IMR-90 (cell line): ENCODE data around the gene PILRB. TPM values are rescaled to one million over a fixed set of nuclear protein-coding genes. Genes with fewer than 3 reads are reported as not detected.
"Not testable (repeated sequence)": the region's sequence is repeated elsewhere in the genome, so short reads cannot be mapped to it uniquely, and the experiment has no call there.

Source experiments
- ATAC-seq: fragments of 200-7000 bp; cut with Tn5 transposase; 2 replicates; pipeline ENCODE4 v1.9.1; 2020; ENCODE audit warnings: low read depth, mild to moderate bottlenecking, moderate library complexity
- BruUV-seq: library from RNA; stranded (reverse); fragments of 400-500 nt; replicated peaks from 2 replicates; lab custom pipeline; 2021; lab: Mats Ljungman, UMichigan
- CTCF ChIA-PET: fragments of 300-600 bp; formaldehyde crosslinking; extraction: SDS; loops from one replicate; lab custom pipeline; 2021; ENCODE audit warnings: antibody characterized with exemption; lab: Yijun Ruan, JAX
- POLR2A ChIA-PET: fragments of 300-600 bp; sonication (Branson Sonifier 250); formaldehyde crosslinking; loops from one replicate; lab custom pipeline; 2022; ENCODE audit warnings: antibody characterized with exemption; ENCODE audit not compliant: unreplicated experiment; lab: Charles Lee
- DNase-seq: peaks from one replicate; pipeline ENCODE4 v3.0.0; 2013
- H2AFZ ChIP-seq: replicated peaks from 2 replicates; pipeline ENCODE3; 2013; ENCODE audit warnings: low read length, mild to moderate bottlenecking; ENCODE audit not compliant: poor library complexity
- H2AK5ac ChIP-seq: 2 replicates; pipeline ENCODE4 v1.6.1; 2013; ENCODE audit warnings: low read depth, low read length, inconsistent platforms
- H2AK9ac ChIP-seq: replicated peaks from 2 replicates; pipeline ENCODE3; 2013; ENCODE audit warnings: mild to moderate bottlenecking, low read depth, low read length, moderate library complexity; ENCODE audit not compliant: poor library complexity
- H2BK120ac ChIP-seq: 2 replicates; pipeline ENCODE4 v1.6.1; 2013; ENCODE audit warnings: low read depth, low read length, inconsistent platforms
- H2BK15ac ChIP-seq: 3 replicates; pipeline ENCODE4 v1.6.1; 2013; ENCODE audit warnings: low read depth, low read length, inconsistent platforms
- H2BK20ac ChIP-seq: 2 replicates; pipeline ENCODE4 v1.6.1; 2013; ENCODE audit warnings: low read depth, mild to moderate bottlenecking, inconsistent platforms, low read length, moderate library complexity
- H2BK5ac ChIP-seq: 2 replicates; pipeline ENCODE4 v1.6.1; 2013; ENCODE audit warnings: mild to moderate bottlenecking, low read depth, low read length, inconsistent platforms; ENCODE audit not compliant: poor library complexity, severe bottlenecking
- H3K14ac ChIP-seq: replicated peaks from 2 replicates; pipeline ENCODE4 v1.6.1; 2013; ENCODE audit warnings: low read depth, low read length, inconsistent platforms
- H3K18ac ChIP-seq: 2 replicates; pipeline ENCODE4 v1.6.1; 2013; ENCODE audit warnings: low read depth, low read length, control low read depth
- H3K23ac ChIP-seq: 2 replicates; pipeline ENCODE4 v1.6.1; 2013; ENCODE audit warnings: low read depth, low read length, inconsistent platforms
- H3K27ac ChIP-seq: 2 replicates; pipeline ENCODE4 v1.5.1; 2013; ENCODE audit warnings: mild to moderate bottlenecking, control low read depth, low read length; ENCODE audit not compliant: insufficient read depth
- H3K27me3 ChIP-seq: 2 replicates; pipeline ENCODE4 v1.6.1; 2013; ENCODE audit warnings: low read length; ENCODE audit not compliant: control insufficient read depth, insufficient read depth
- H3K36me3 ChIP-seq: 2 replicates; pipeline ENCODE4 v1.6.1; 2013; ENCODE audit warnings: low read length, mixed read lengths; ENCODE audit not compliant: control insufficient read depth, insufficient read depth
- H3K4ac ChIP-seq: 2 replicates; pipeline ENCODE4 v1.6.1; 2013; ENCODE audit warnings: low read depth, low read length, inconsistent platforms
- H3K4me1 ChIP-seq: 2 replicates; pipeline ENCODE4 v1.6.1; 2013; ENCODE audit warnings: low read length, mixed read lengths; ENCODE audit not compliant: control insufficient read depth, insufficient read depth
- H3K4me2 ChIP-seq: 2 replicates; pipeline ENCODE4 v1.6.1; 2013; ENCODE audit warnings: low read depth, mild to moderate bottlenecking, control low read depth, low read length, moderate library complexity
- H3K4me3 ChIP-seq: 2 replicates; pipeline ENCODE4 v1.5.1; 2013; ENCODE audit warnings: low read depth, mild to moderate bottlenecking, control low read depth, low read length, moderate library complexity; ENCODE audit not compliant: insufficient read depth
- H3K56ac ChIP-seq: 2 replicates; pipeline ENCODE4 v1.6.1; 2013; ENCODE audit warnings: low read length, inconsistent platforms; ENCODE audit not compliant: insufficient read depth; ENCODE audit errors: extremely low read depth
- H3K79me1 ChIP-seq, 2 experiments: 2 replicates each; pipeline ENCODE4 v1.6.1; 2013; ENCODE audit warnings: low read length in 2 of 2, inconsistent platforms in 1 of 2, low read depth in 1 of 2
- H3K9ac ChIP-seq: 2 replicates; pipeline ENCODE4 v1.6.1; 2013; ENCODE audit warnings: low read depth, low read length, control low read depth
- H3K9me1 ChIP-seq: 2 replicates; pipeline ENCODE4 v1.6.1; 2013; ENCODE audit warnings: low read length, inconsistent platforms; ENCODE audit not compliant: insufficient read depth
- H3K9me3 ChIP-seq: 2 replicates; pipeline ENCODE4 v1.6.1; 2013; ENCODE audit warnings: low read length; ENCODE audit not compliant: control insufficient read depth, insufficient read depth
- H4K20me1 ChIP-seq: 2 replicates; pipeline ENCODE4 v1.6.1; 2013; ENCODE audit warnings: low read length, inconsistent platforms; ENCODE audit not compliant: insufficient read depth
- H4K5ac ChIP-seq: 2 replicates; pipeline ENCODE4 v1.6.1; 2013; ENCODE audit warnings: mild to moderate bottlenecking, low read depth, low read length, control low read depth
- H4K8ac ChIP-seq, 2 experiments: 2 replicates each; pipeline ENCODE4 v1.6.1; 2013; ENCODE audit warnings: low read depth in 2 of 2, low read length in 2 of 2, control low read depth in 1 of 2, inconsistent platforms in 1 of 2
- H4K91ac ChIP-seq: 2 replicates; pipeline ENCODE4 v1.6.1; 2013; ENCODE audit warnings: low read depth, low read length, inconsistent platforms; ENCODE audit not compliant: insufficient read depth
- MAZ ChIP-seq: IDR thresholded peaks from 2 replicates; pipeline ENCODE4 v1.6.1; 2012; ENCODE audit warnings: low read depth, mild to moderate bottlenecking, low read length, improper control_type of control experiment, moderate library complexity, borderline replicate concordance
- NFE2L2 ChIP-seq: fragments of 150-350 bp; IDR thresholded peaks from 2 replicates; pipeline ENCODE4 v1.6.1; 2016; ENCODE audit warnings: low read depth, mild to moderate bottlenecking, low read length
- WGBS, 2 experiments: methylation state at CpG; one replicate each; pipeline versions ENCODE4 v1.1.5 to v1.1.7; 2013; ENCODE audit warnings: missing lambda C conversion rate in 2 of 2; ENCODE audit not compliant: insufficient read length in 1 of 2; ENCODE audit errors: extremely low coverage in 2 of 2; 5-methylcytosine and 5-hydroxymethylcytosine counted together
- dilution Hi-C: fragments of 300-500 bp; cut with HindIII; formaldehyde crosslinking; loops from one replicate; pipeline ENCODE4 v1.14.3; 2018; ENCODE audit warnings: low sequenced_read_pairs; ENCODE audit not compliant: unreplicated experiment
- in situ Hi-C: fragments of 300-500 bp; cut with MboI; formaldehyde crosslinking; loops from 3 replicates; pipeline ENCODE4 v1.14.3; 2019; ENCODE audit warnings: low sequenced_read_pairs, inconsistent platforms, mixed read lengths
- intact Hi-C: fragments of 100-400 bp; cut with micrococcal nuclease; formaldehyde crosslinking; loops from 2 replicates; pipeline ENCODE4 v1.10.0; 2022
- polyA plus RNA-seq, 3 experiments: library from polyadenylated mRNA; depleted of rRNA; stranded (reverse); fragments of >200 nt; gene quantifications; 2 replicates each; pipeline ENCODE4 v1.2.3, GENCODE V29; 2012; ENCODE audit warnings: low replicate concordance in 1 of 3
- total RNA-seq: library from RNA; depleted of rRNA; stranded (reverse); fragments of >200 nt; gene quantifications from 2 replicates; pipeline ENCODE4 v1.2.3, GENCODE V29; 2012

Gene PILRB
- total and polyA plus RNA-seq, 2 of the 4 experiments (the other 2 are of a cell fraction): 3.4 to 22.2 TPM

GRCh38 chr7:100373261-100373831 is 15.4 kb downstream of the PILRB start, which contains the start of gene PILRA:
Gene PILRA, plus strand, starts transcription at chr7:100373487. Its CDS starts 170 bp downstream, at chr7:100373657.
- no peaks in the 10 kb centered on the region for H3K27me3 ChIP-seq
- no peaks in the 10 kb centered on the region for H4K20me1 ChIP-seq
- peak within 1 kb of the TSS; percentile 27 for H2BK5ac ChIP-seq
- peak within 1 kb of the TSS; percentile 24; the same call in 1 of the 2 replicates for H2AK5ac ChIP-seq
- TF ChIP-seq MAZ (no peak), NFE2L2 (no peak)
- H2BK20ac ChIP-seq: no peak within 1 kb of the TSS
- H2BK120ac ChIP-seq: no peak within 1 kb of the TSS
- peak within 1 kb of the TSS; percentile 61 for H2AK9ac ChIP-seq
- H4K8ac ChIP-seq: peak within 1 kb of the TSS; percentile 62 to 74
- 0 out of 2 replicates have a peak within 1 kb of the TSS, but pooled peaks have one; percentile 14 for H3K4me2 ChIP-seq
- no peak within 1 kb of the TSS for H3K4me3 ChIP-seq
- POLR2A ChIA-PET: no interaction called here
- CTCF ChIA-PET: no interaction called here
- intact Hi-C loops: no loop called here
- no peak within 1 kb of the TSS for H3K56ac ChIP-seq
- no peak within 1 kb of the TSS; the same call in 2 of the 3 replicates for H2BK15ac ChIP-seq
- no peak within 1 kb of the TSS for H3K9ac ChIP-seq
- 39% methylated on average over 3 of the region's 12 CpGs; no CpG with 5 or more reads in 1 of the 2 experiments for WGBS, 2 experiments
- no peak for DNase-seq
- H3K79me1 ChIP-seq: no peaks in the 10 kb centered on the region
- 0 out of 2 replicates have a peak, but pooled peaks cover 6% of the 10 kb centered on the region for H3K9me1 ChIP-seq
- no peak within 1 kb of the TSS; the same call in 1 of the 2 replicates for H4K91ac ChIP-seq
- H3K36me3 ChIP-seq: no peaks in the 10 kb centered on the region
- H3K23ac ChIP-seq: 0 out of 2 replicates have a peak within 1 kb of the TSS, but pooled peaks have one; percentile 46
- H3K27ac ChIP-seq: no peak within 1 kb of the TSS; the same call in 1 of the 2 replicates
- H3K9me3 ChIP-seq: no peaks in the 10 kb centered on the region
- no TSS peak for BruUV-seq
- dilution Hi-C loops: no loop called here
- H3K4me1 ChIP-seq: peaks cover 8% of the 10 kb centered on the region
- H3K18ac ChIP-seq: peak within 1 kb of the TSS; percentile 26; the same call in 1 of the 2 replicates
- peak within 1 kb of the TSS; percentile 46 for H3K4ac ChIP-seq
- in situ Hi-C loops: no loop called here
- peak within 1 kb of the TSS; percentile 89; the same call in 1 of the 2 replicates for H3K14ac ChIP-seq
- H2AFZ ChIP-seq: peak within 1 kb of the TSS; percentile 92
- peak; percentile 19 for ATAC-seq
- peak within 1 kb of the TSS; percentile 95 for H4K5ac ChIP-seq

- H3K4me2 ChIP-seq, H2AFZ ChIP-seq, H4K5ac ChIP-seq, CTCF ChIA-PET, H3K23ac ChIP-seq, H2AK9ac ChIP-seq, POLR2A ChIA-PET, H3K27ac ChIP-seq, intact Hi-C loops, ATAC-seq, H2BK15ac ChIP-seq, H3K9me3 ChIP-seq, H3K4ac ChIP-seq, in situ Hi-C loops, H4K91ac ChIP-seq, H3K36me3 ChIP-seq, H3K4me3 ChIP-seq, dilution Hi-C loops, H3K14ac ChIP-seq, H3K4me1 ChIP-seq, DNase-seq, H3K79me1 ChIP-seq, H2BK120ac ChIP-seq, H3K56ac ChIP-seq, H3K9me1 ChIP-seq, BruUV-seq, H2BK5ac ChIP-seq, H2AK5ac ChIP-seq, H4K20me1 ChIP-seq, H4K8ac ChIP-seq, H3K9ac ChIP-seq, H3K18ac ChIP-seq, H3K27me3 ChIP-seq, H2BK20ac ChIP-seq: not testable (repeated sequence)
- 98% methylated on average over 5 of the region's 15 CpGs; no CpG with 5 or more reads in 1 of the 2 experiments for WGBS, 2 experiments
Measured at GRCh38 chr7:100373870-100374598, 16.1 kb downstream of the PILRB start.
